ENCODE measurements around the gene FOXP1.

FOXP1 gene

GRCh38 chr3:71570546-71570945 is 13.0 kb downstream of the FOXP1 start:
- TF ChIP-seq CTCF (IDR thresholded peaks at IDR 0.05; ENCODE audit: low read length) (no peak), EZH2 (IDR thresholded peaks at IDR 0.05; ENCODE audit: borderline replicate concordance, low read length) (no peak)
- peaks cover 81% of the 10 kb centered on the region for H3K79me2 ChIP-seq (ENCODE audit: insufficient read depth, low read length)

GRCh38 chr3:71568207-71568606 is 15.3 kb downstream of the FOXP1 start:
- H3K4me1 ChIP-seq (ENCODE audit: insufficient read depth, low read length, severe bottlenecking): peaks cover 100% of the 10 kb centered on the region
- peak overlapping the region; percentile 98 for H3K27ac ChIP-seq (ENCODE audit: low read depth, low read length, poor library complexity, severe bottlenecking)
- H3F3A ChIP-seq (ENCODE audit: insufficient read depth, low read length): no peaks in the 10 kb centered on the region
- H3K79me2 ChIP-seq (ENCODE audit: insufficient read depth, low read length): peaks cover 61% of the 10 kb centered on the region
- H2AFZ ChIP-seq (ENCODE audit: low read length): no peak overlapping the region
- H3K9me3 ChIP-seq (ENCODE audit: low read length): no peaks in the 10 kb centered on the region
- no peaks in the 10 kb centered on the region for H4K20me1 ChIP-seq (ENCODE audit: insufficient read depth, low read length)
- no peaks in the 10 kb centered on the region for H3K9me2 ChIP-seq (ENCODE audit: low read depth, low read length)
- H3K36me3 ChIP-seq (ENCODE audit: insufficient read depth, low read length): peaks cover 37% of the 10 kb centered on the region; the same call in 1 of the 2 replicates
- H3K9ac ChIP-seq (ENCODE audit: low read length): peak overlapping the region; percentile 46; the same call in 1 of the 2 replicates
- no peaks in the 10 kb centered on the region for H3K27me3 ChIP-seq (ENCODE audit: insufficient read depth, low read length)
- H3K4me3 ChIP-seq (ENCODE audit: low read depth, low read length, poor library complexity, severe bottlenecking): no peak overlapping the region
- H3K4me2 ChIP-seq (ENCODE audit: low read length): peak overlapping the region; percentile 48; the same call in 1 of the 2 replicates
- TF ChIP-seq CTCF (IDR thresholded peaks at IDR 0.05; ENCODE audit: low read length) (no peak), EZH2 (IDR thresholded peaks at IDR 0.05; ENCODE audit: borderline replicate concordance, low read length) (no peak)

More at GRCh38 chr3:71570546-71570945, 13.0 kb downstream of the FOXP1 start:
- no peaks in the 10 kb centered on the region for H3K9me2 ChIP-seq (ENCODE audit: low read depth, low read length)
- no peak overlapping the region for H3K4me3 ChIP-seq (ENCODE audit: low read depth, low read length, poor library complexity, severe bottlenecking)
- peaks cover 100% of the 10 kb centered on the region for H3K4me1 ChIP-seq (ENCODE audit: insufficient read depth, low read length, severe bottlenecking)
- H2AFZ ChIP-seq (ENCODE audit: low read length): no peak overlapping the region
- no peak overlapping the region; the same call in 1 of the 2 replicates for H3K9ac ChIP-seq (ENCODE audit: low read length)
- H3K27me3 ChIP-seq (ENCODE audit: insufficient read depth, low read length): no peaks in the 10 kb centered on the region
- H4K20me1 ChIP-seq (ENCODE audit: insufficient read depth, low read length): no peaks in the 10 kb centered on the region
- H3K9me3 ChIP-seq (ENCODE audit: low read length): no peaks in the 10 kb centered on the region
- H3K4me2 ChIP-seq (ENCODE audit: low read length): peak overlapping the region; percentile 47; the same call in 1 of the 2 replicates
- H3F3A ChIP-seq (ENCODE audit: insufficient read depth, low read length): no peaks in the 10 kb centered on the region
- peak overlapping the region; percentile 98 for H3K27ac ChIP-seq (ENCODE audit: low read depth, low read length, poor library complexity, severe bottlenecking)
- H3K36me3 ChIP-seq (ENCODE audit: insufficient read depth, low read length): peaks cover 61% of the 10 kb centered on the region; the same call in 1 of the 2 replicates

DNA sequence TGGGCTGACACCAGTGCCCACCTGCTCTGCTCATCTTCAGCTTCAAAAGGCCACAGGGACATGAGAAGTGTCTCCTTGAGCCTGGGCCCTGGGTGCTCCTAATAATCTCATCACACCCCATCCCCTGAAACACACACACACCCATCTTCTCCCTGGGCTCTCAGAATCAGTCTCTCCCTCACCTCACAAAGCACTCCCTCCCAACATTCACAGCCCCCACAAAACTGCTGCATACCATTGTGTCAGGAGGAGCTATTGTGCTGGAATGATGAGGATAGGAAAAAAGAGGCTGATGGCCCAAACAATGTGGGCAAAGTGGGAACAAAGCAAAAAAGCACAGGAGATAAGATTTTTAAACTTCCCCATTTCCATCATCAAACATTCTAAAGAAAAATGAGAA is 16.8 kb downstream of the FOXP1 start:
- peaks cover 61% of the 10 kb centered on the region for H3K79me2 ChIP-seq (ENCODE audit: insufficient read depth, low read length)

More for the DNA sequence above, 16.8 kb downstream of the FOXP1 start:
- Histone ChIP-seq H2AFZ (ENCODE audit: low read length) (no peak overlapping the region), H3K27ac (ENCODE audit: low read depth, low read length, poor library complexity, severe bottlenecking) (peak overlapping the region; percentile 99), H3K9me2 (ENCODE audit: low read depth, low read length) (no peaks in the 10 kb centered on the region), H4K20me1 (ENCODE audit: insufficient read depth, low read length) (no peaks in the 10 kb centered on the region), H3F3A (ENCODE audit: insufficient read depth, low read length) (no peaks in the 10 kb centered on the region), H3K4me3 (ENCODE audit: low read depth, low read length, poor library complexity, severe bottlenecking) (peak overlapping the region; percentile 15), H3K9me3 (ENCODE audit: low read length) (no peaks in the 10 kb centered on the region), H3K4me1 (ENCODE audit: insufficient read depth, low read length, severe bottlenecking) (peaks cover 96% of the 10 kb centered on the region), H3K9ac (ENCODE audit: low read length) (peak overlapping the region; percentile 87), H3K36me3 (ENCODE audit: insufficient read depth, low read length) (peaks cover 44% of the 10 kb centered on the region; the same call in 1 of the 2 replicates), H3K4me2 (ENCODE audit: low read length) (peak overlapping the region; percentile 71; the same call in 1 of the 2 replicates), H3K27me3 (ENCODE audit: insufficient read depth, low read length) (no peaks in the 10 kb centered on the region)
- TF ChIP-seq CTCF (IDR thresholded peaks at IDR 0.05; ENCODE audit: low read length) (no peak), EZH2 (IDR thresholded peaks at IDR 0.05; ENCODE audit: borderline replicate concordance, low read length) (no peak)
